IPS-15b (cell line): Measurements from ENCODE around the gene TJP1.
A peak's percentile ranks its signal among the peaks of the same experiment; 100 is the strongest.

ENCODE experiments used
- H3K27me3 ChIP-seq: one replicate; pipeline ENCODE4 v1.6.1; 2013; ENCODE audit warnings: low read length; ENCODE audit not compliant: control insufficient read depth, insufficient read depth
- H3K36me3 ChIP-seq: one replicate; pipeline ENCODE4 v1.6.1; 2013; ENCODE audit warnings: low read length; ENCODE audit not compliant: control insufficient read depth, insufficient read depth
- H3K4me1 ChIP-seq: one replicate; pipeline ENCODE4 v1.6.1; 2013; ENCODE audit warnings: mild to moderate bottlenecking, low read length; ENCODE audit not compliant: control insufficient read depth, insufficient read depth
- H3K4me3 ChIP-seq: one replicate; pipeline ENCODE4 v1.5.1; 2013; ENCODE audit warnings: low read depth, low read length
- H3K9ac ChIP-seq: one replicate; pipeline ENCODE4 v1.6.1; 2013; ENCODE audit warnings: low read depth, mild to moderate bottlenecking, low read length
- H3K9me3 ChIP-seq: one replicate; pipeline ENCODE4 v1.6.1; 2013; ENCODE audit warnings: mild to moderate bottlenecking, low read length; ENCODE audit not compliant: control insufficient read depth, insufficient read depth

Gene TJP1

DNA sequence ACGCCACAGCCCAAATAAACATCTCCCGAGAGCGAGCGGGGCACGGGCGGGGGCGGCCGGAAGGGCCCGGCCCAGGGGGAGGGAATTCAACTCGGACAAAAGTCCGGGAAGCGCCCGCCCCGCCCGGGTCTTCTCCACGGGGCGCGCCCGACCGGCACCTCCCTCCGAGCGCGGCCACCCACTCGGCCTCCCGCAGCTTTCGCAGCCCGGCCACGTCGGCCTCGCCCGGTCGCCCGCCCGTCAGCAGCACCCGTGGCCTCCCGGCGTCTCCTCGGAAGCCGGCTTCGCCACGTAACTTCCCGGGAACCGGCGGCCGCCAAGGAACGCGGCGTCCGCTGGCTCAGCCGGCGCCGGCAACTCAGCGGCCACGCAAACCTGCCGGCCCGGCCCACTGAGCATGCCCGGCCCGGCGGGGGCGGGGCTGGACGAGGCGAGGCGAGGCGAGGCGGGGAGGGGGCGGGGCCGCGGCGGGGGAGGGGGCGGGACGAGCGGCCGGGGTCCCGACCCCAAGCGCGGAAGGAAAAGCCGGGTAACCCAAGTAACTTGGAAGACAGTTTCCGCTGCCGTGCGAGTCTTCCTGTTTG lies at the start of gene TJP1:
TJP1 (minus strand) TSS at position 369 of the 584 bp plus-strand sequence. CDS start 440 bp downstream, outside the sequence.
- Histone ChIP-seq H3K9me3 (no peaks in the 10 kb centered on the region), H3K4me3 (peak within 1 kb of the TSS; percentile 78), H3K9ac (peak within 1 kb of the TSS; percentile 57), H3K36me3 (no peaks in the 10 kb centered on the region), H3K27me3 (peaks cover 7% of the 10 kb centered on the region), H3K4me1 (no peaks in the 10 kb centered on the region)

DNA sequence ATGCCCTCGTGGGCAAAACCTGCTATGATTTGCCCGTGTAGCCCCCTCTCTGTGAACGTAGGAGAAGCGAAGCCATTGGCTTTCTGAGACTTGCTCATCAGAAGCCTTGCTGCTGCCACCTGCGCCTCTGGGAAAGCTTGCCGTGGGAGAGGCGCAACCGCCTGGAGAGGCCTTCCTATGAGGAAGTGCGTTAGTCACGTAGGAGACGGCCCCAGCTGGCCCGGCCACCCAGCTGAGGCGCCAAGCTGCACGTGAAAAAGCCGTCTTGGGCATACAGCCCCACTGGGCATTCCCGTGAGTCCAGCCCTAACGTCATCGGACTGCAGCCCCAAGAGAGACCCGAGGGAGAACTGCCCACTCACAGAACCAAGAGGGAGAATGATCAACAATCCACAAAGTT lies 49.1 kb upstream of the TJP1 start:
- H3K4me3 ChIP-seq = no peak overlapping the region
- no peaks in the 10 kb centered on the region for H3K27me3 ChIP-seq

DNA sequence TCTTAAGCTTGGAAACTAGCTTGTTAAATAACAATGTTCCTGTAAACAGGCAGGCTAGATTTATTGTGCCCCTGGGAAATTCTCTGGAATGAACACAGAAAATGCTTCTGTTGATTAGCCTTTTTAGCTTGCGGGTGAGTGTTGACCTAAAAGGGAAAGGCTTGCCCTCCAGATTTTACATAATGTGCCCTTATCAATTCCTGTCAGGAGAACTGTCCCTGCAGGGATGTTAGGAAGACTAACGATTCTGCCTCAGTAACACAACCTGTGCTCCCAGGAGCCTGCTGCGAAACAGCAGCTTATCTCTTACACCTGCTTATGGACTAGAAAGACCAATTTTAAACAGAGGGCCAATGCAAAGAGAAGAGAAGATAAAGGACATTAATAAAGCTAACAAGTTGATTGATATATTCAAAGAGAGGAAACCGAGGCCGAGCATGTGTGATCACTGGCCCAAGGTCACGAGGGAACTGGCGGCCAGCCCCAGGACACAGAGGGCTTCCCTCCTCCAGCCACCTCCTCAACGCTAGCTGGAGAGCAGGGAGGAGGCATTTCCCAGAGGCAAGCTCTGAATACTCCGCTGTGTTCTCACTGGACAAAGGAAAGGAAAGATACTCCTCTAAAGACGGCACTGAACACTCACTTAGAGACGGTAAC lies 48.4 kb upstream of the TJP1 start:
- H3K36me3 ChIP-seq = no peaks in the 10 kb centered on the region
- H3K4me1 ChIP-seq = peaks cover 2% of the 10 kb centered on the region
- H3K4me3 ChIP-seq = no peak overlapping the region
- no peaks in the 10 kb centered on the region for H3K9me3 ChIP-seq
- H3K9ac ChIP-seq = no peak overlapping the region
- no peaks in the 10 kb centered on the region for H3K27me3 ChIP-seq

More for the DNA sequence above, 49.1 kb upstream of the TJP1 start:
- peaks cover 2% of the 10 kb centered on the region for H3K4me1 ChIP-seq
- no peak overlapping the region for H3K9ac ChIP-seq
- H3K36me3 ChIP-seq = no peaks in the 10 kb centered on the region
- no peaks in the 10 kb centered on the region for H3K9me3 ChIP-seq

DNA sequence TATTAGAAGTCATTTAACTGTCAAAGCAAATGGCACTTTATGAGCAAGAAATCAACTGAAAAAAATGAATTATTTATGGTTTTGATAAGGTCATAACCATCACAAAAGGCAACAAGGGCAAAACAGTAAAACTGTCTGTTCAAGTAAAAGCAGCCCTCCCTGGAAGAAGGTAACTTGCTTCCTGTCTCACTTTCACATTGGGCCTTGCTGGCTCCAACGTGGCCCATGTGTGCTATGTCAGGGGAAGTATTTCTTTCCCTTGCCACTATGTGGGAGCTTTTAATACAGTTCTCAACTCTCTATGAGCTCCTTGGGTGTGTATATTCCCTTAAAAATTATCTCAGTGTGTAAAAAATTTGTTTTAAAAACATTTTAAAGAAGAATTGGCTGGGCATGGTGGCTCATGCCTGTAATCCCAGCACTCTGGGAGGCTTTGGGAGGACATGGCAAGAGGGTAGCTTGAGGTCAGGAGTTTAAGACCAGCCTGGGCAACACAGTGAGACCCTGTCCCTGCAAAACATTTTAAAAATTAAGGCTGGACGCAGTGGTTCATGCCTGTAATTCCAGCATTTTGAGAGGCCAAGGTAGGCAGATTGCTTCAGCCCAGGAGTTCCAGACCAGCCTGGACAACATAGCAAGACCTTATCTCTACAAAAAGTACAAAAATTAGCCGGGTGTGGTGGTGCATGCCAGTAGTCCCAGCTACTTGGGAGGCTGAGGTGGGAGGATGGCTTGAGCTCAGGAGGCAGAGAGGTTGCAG lies 45.2 kb upstream of the TJP1 start:
- Histone ChIP-seq H3K4me3 (no peak overlapping the region), H3K27me3 (no peaks in the 10 kb centered on the region), H3K9me3 (no peaks in the 10 kb centered on the region), H3K4me1 (peaks cover 2% of the 10 kb centered on the region), H3K9ac (no peak overlapping the region), H3K36me3 (no peaks in the 10 kb centered on the region)

DNA sequence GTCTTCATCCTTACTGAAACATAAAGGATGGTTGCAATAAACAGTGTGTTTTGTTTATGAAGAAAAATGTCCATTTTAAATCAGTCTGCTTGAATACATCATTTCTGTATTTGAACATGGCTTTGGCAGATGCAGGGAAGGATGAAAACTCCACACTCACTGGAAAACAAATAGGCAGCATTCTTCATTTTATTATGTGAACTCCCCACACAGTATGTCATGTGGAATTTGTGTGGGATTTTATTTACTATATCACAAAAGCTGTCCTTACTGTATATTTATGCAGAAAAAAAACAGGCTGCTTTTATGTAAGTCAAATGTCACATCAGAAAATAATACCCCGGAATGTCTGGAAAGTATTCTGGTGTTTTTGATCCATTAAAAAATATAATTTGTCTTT lies 44.1 kb upstream of the TJP1 start:
- Histone ChIP-seq H3K27me3 (no peaks in the 10 kb centered on the region), H3K9me3 (no peaks in the 10 kb centered on the region), H3K9ac (no peak overlapping the region), H3K4me3 (no peak overlapping the region), H3K36me3 (no peaks in the 10 kb centered on the region), H3K4me1 (peaks cover 2% of the 10 kb centered on the region)

DNA sequence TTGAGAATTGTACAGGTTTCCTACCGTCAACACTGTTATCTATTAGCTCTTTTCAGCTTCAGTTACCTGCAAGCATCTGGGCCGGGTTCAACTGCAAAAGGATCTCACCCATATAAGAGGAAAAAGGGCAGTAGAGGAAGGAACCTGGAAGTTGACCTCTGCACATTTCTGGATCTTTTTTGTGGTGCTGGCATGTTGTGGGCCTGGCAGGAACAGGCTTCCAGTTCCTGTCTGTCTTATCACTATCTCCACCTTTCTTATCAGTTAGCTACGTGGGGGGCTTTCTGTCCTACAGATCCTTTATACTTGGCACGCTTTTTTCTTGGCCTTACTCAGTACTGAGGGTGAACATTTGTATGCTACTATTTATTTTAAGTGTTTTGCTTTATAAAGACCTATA lies 42.2 kb upstream of the TJP1 start:
- H3K36me3 ChIP-seq = no peaks in the 10 kb centered on the region
- no peaks in the 10 kb centered on the region for H3K27me3 ChIP-seq
- no peaks in the 10 kb centered on the region for H3K9me3 ChIP-seq

DNA sequence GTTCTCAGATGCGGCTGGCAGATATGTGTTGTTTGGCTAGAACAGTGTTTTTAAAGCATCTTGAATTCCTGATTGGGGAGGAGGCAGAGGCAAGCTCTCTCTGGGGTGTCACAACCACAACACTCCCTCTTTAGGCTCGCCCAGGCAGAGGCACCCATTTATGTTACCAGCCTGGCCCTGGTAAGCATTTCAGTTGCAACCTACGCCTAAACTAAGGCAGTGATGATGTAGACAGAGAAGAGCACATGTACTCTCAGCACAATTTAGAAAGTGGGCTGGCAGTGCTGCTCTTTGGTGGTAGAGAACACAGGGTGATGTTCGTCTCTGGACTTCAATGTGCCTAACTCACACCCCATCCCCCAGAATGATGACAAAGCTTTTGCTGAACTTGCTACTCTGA lies 41.2 kb upstream of the TJP1 start:
- H3K4me1 ChIP-seq = no peaks in the 10 kb centered on the region
- H3K27me3 ChIP-seq = no peaks in the 10 kb centered on the region
- H3K9me3 ChIP-seq = no peaks in the 10 kb centered on the region
- H3K4me3 ChIP-seq = no peak overlapping the region
- H3K36me3 ChIP-seq = no peaks in the 10 kb centered on the region
- H3K9ac ChIP-seq = no peak overlapping the region

More for the DNA sequence above, 42.2 kb upstream of the TJP1 start:
- H3K9ac ChIP-seq = no peak overlapping the region
- H3K4me3 ChIP-seq = no peak overlapping the region
- H3K4me1 ChIP-seq = no peaks in the 10 kb centered on the region

DNA sequence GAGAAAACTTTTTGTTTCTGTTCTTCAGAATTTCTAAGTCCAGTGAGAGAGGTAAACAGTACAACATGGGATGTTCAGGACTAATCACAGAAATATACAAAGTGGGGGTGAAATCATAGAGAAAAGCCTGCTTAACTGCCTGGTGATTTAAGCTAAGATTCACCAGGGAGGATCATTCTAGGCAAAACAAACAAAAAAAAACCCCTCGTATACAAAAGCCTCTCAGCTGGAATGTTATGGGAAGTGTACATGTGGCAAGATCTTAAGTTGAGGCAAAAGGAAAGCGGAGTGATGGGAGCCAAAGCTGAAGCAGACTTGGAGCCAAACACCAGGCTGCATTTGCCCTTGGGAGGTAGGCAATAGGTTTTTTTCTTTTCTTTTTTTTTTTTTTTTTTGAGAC lies 40.0 kb upstream of the TJP1 start:
- H3K9me3 ChIP-seq = no peaks in the 10 kb centered on the region
- no peak overlapping the region for H3K4me3 ChIP-seq
- H3K36me3 ChIP-seq = no peaks in the 10 kb centered on the region
- no peaks in the 10 kb centered on the region for H3K4me1 ChIP-seq
- no peak overlapping the region for H3K9ac ChIP-seq
- H3K27me3 ChIP-seq = no peaks in the 10 kb centered on the region

DNA sequence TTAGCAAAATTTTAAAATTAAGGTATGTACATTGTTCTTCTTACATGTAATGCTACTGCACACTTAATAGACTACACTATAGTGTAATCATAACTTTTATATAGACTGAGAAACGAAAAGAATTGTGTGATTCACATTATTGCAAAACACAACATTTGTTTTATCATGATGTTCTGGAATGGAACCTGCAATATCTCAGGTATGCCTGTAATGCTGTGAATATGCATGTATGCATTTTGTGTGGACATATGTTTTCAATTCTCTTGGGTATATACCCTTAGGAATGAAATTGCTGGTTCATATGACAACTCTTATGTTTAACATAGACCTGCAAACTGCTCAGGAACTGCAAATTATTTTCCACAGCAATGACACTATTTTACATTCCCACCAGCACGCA lies 38.6 kb upstream of the TJP1 start:
- Histone ChIP-seq H3K9ac (no peak overlapping the region), H3K9me3 (no peaks in the 10 kb centered on the region), H3K4me3 (no peak overlapping the region), H3K4me1 (no peaks in the 10 kb centered on the region), H3K27me3 (no peaks in the 10 kb centered on the region), H3K36me3 (no peaks in the 10 kb centered on the region)

DNA sequence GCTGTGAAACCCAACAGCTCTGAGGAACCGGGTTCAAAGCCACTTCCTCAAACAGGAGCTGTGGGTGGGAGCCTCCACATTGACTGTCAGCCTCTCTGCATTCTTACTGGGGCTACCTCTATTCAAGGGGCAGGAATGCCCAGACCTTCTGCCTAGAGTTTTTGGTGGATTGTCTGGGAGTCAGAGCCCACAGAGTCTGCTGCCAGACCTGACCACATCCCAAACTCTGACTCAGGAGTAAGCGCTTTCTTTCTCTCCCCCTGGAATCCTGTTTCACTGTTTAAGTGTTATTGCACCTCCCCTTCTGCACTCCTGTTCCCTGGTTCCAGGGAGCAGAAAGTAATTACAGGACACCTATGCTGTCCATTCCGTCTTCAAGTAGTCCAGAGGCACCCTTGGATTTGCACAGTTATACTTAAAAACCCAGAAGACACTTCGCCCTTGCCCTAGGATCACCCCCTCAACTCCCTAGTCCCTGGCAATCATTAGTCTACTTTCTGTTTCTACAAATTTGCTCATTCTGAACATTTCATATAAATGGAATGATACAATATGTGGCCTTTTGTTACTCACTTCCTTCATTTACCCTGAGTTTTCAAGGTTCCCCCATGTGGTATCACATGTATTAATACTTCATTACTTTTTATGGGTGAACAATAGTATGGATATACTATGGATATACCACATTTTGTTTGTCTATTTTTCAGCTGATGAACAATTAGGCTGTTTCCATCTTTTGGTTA lies 37.9 kb upstream of the TJP1 start:
- no peak overlapping the region for H3K4me3 ChIP-seq
- no peak overlapping the region for H3K9ac ChIP-seq
- H3K27me3 ChIP-seq = no peaks in the 10 kb centered on the region
- no peaks in the 10 kb centered on the region for H3K36me3 ChIP-seq
- no peaks in the 10 kb centered on the region for H3K4me1 ChIP-seq
- no peaks in the 10 kb centered on the region for H3K9me3 ChIP-seq

DNA sequence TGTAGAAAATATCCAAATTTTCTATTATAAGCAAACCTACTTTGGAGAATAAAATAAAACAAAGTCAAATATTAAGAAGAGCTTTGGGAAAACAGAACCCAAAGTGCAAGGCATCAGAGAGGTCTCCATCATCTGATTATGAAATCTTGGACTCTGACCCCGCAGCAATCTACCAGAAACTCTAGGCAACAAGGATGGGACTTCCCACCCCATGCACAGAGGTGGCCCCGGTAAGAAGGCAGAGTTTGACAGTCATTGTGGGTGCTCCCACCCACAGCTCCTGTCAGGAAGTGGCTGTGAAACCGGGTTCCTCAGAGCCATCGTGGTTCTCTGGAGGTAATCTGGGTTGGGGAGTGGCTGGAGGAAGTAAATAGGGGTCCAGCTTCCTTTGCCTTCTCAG lies 37.0 kb upstream of the TJP1 start:
- H3K4me1 ChIP-seq = no peaks in the 10 kb centered on the region
- no peak overlapping the region for H3K4me3 ChIP-seq
- H3K27me3 ChIP-seq = no peaks in the 10 kb centered on the region
- no peaks in the 10 kb centered on the region for H3K36me3 ChIP-seq
- no peak overlapping the region for H3K9ac ChIP-seq
- H3K9me3 ChIP-seq = no peaks in the 10 kb centered on the region
